Fibroblast of the conjunctiva (primary cell): ENCODE measurements around the gene CYP4F12.

Source experiments
- DNase-seq: peaks from one replicate; pipeline ENCODE4 v3.0.0-alpha.2; 2010; ENCODE audit warnings: low read depth

The CYP4F12 gene

GRCh38 chr19:15714638-15715037 is 41.8 kb downstream of the CYP4F12 start:
- no peak for DNase-seq

GRCh38 chr19:15715642-15716041 is 42.8 kb downstream of the CYP4F12 start:
- DNase-seq: no peak

DNA sequence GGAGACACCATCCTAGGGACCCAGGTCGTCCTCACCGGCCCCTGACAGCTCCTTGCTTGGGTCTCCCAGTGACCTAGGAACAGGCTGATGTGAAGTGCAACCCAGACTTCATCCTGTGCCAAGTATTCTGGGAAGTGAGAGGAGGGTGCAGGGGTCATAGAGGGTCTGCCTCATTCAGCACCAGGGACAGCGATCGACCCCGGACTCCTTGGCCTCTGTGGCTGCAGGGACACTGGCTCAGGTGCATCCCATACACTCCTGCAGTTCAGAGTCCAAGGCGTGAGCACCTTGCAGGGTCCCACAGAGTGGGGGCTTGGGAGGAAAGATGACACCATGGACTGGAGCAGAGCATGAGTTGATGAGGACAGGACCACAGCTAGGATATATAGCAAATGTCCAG is 44.9 kb downstream of the CYP4F12 start:
- DNase-seq: no peak

DNA sequence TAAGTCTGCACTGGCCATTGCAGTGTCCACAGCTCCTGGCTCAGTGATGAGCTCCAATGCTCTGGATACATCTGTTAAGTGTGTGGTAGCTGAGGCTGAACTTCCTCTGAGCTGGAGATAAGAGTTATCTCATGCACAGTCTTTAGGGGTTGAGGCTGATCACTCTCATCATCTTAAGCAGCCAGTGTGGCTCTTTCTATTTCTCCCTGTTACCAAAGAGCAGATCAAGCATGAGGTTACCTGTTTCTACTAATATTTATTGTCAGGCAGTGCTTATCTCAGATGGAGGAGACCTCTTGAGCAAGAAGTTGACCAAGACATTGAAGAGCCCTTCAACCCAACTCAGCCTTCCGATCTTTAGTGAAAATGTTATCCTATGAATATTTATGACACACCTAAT is 48.4 kb downstream of the CYP4F12 start:
- DNase-seq: no peak

- DNase-seq: no peak
These were observed 50.1 kb downstream of the CYP4F12 start for GRCh38 chr19:15722956-15723355.

DNA sequence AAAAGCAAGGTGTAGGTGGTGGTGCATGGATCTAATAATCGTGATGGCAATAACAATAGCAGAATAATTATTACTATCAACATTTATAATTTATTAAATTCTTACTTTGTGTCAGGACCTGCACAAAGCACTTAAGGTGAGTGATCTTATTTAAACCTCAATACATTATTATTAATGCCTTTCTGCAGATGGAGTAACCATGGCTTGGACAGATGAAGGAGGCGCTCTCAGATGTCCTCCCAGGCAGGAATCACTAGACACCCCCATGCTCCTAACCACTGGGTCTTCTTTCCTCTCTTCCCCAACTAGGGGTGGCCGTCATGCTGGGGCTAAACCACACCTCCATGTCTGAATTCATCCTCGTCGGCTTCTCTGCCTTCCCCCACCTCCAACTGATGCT is 54.8 kb downstream of the CYP4F12 start, which contains the start of gene OR10H2:
TSS of gene OR10H2 (plus strand) at position 301 of the 400 bp plus-strand sequence. CDS start at position 321, 20 bp downstream.
- DNase-seq: no peak

DNA sequence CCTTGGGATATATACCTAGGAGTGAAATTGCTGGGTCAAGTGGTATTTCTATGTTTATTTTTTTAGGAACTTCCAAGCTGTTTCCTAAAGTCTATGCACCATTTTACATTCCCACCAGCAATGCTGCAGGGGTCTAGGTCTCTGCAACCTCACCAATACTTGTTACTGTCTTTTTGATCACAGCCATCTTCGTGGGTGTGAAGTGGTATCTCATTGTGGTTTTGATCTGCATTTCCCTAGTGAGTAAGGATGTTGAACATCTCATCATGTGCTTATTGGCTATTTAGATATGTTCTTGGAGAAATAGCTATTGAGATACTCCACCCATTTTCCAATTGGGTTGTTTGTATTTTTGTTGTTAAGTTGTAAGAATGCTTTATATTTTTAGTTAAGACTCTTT is 57.7 kb downstream of the CYP4F12 start:
- DNase-seq: no peak

GRCh38 chr19:15732388-15732787 is 59.5 kb downstream of the CYP4F12 start:
- DNase-seq: no peak

GRCh38 chr19:15733895-15734294 is 61.0 kb downstream of the CYP4F12 start:
- no peak for DNase-seq

DNA sequence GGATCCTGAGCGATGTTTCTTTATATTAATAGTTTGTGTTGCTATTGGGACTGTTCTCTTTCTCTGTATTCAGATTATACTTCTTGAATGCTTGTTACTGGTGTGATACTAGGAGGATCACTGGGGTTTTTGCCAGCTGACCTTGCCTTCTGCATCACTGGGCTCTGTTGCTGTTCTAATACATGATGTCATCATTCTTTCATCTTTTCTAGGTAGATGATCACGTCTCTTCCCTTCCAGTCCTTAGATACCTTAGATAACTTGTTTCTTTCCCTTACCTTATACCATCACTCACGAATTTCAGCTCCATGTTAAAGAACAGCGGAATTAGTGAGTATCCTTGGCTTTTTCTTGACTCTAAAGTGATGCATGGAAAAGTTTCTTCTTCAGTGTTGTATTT is 64.8 kb downstream of the CYP4F12 start, which contains the start of gene OR10H3:
TSS of gene OR10H3 (plus strand) at position 264 of the 400 bp plus-strand sequence. CDS start 3,408 bp downstream, outside the sequence.
- DNase-seq: no peak

DNA sequence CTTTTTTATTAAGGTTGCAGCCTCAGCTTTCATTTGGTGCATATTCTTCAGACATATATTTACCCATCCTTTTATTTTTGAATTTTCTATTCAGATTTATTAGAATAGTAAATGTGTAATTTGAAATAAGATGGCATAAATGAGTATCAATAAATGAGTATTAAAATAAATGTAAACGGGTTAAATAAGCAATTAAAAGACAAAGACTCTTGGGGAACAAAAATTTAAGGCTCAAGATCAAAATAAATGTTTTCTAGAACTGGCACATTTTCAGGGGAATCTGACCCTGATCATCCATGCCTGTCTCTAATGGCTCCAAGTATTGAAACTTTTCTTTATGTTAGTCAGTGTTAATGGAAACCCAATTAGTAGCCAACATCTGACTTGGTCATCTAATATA is 67.9 kb downstream of the CYP4F12 start:
- no peak for DNase-seq
